PC-9 (cell line): ENCODE data around the gene RAD18.

Experiments
- CTCF ChIP-seq: fragments of 200-600 bp; sonication (generic); conservative IDR thresholded peaks from 2 replicates; pipeline ENCODE4 v1.6.1; 2017; ENCODE audit warnings: mixed run types, antibody characterized with exemption, mild to moderate bottlenecking, moderate library complexity
- EZH2 ChIP-seq: fragments of 200-600 bp; sonication (generic); IDR thresholded peaks from 2 replicates; pipeline ENCODE4 v1.8.0; 2017; ENCODE audit warnings: antibody characterized with exemption, low read depth

- TF ChIP-seq CTCF = no peak
- no peak for TF ChIP-seq EZH2
Measured at GRCh38 chr3:8967553-8967952, 4.3 kb upstream of the RAD18 start.
